Rectal smooth muscle tissue (tissue), 1 donor: ENCODE results near the gene ADARB2.

ENCODE experiments used
- H3K27ac ChIP-seq: one replicate; pipeline ENCODE4 v1.7.0; 2013; ENCODE audit warnings: low read depth, low read length, inconsistent platforms
- H3K27me3 ChIP-seq: one replicate; pipeline ENCODE4 v1.7.0; 2013; ENCODE audit warnings: low read length; ENCODE audit not compliant: control insufficient read depth, insufficient read depth
- H3K36me3 ChIP-seq: one replicate; pipeline ENCODE4 v1.7.0; 2013; ENCODE audit warnings: low read length; ENCODE audit not compliant: control insufficient read depth, insufficient read depth
- H3K4me1 ChIP-seq: one replicate; pipeline ENCODE4 v1.7.0; 2013; ENCODE audit warnings: low read length; ENCODE audit not compliant: control insufficient read depth, insufficient read depth
- H3K4me3 ChIP-seq: one replicate; pipeline ENCODE4 v1.7.0; 2013; ENCODE audit warnings: low read length
- H3K9ac ChIP-seq: one replicate; pipeline ENCODE4 v1.7.0; 2013; ENCODE audit warnings: low read length

The ADARB2 gene

GRCh38 chr10:1244493-1244892 lies 492.8 kb downstream of the ADARB2 start:
- no peak overlapping the region for H3K27ac ChIP-seq
- no peak overlapping the region for H3K9ac ChIP-seq
- peaks cover 10% of the 10 kb centered on the region for H3K27me3 ChIP-seq
- H3K4me3 ChIP-seq: no peak overlapping the region
- H3K36me3 ChIP-seq: no peaks in the 10 kb centered on the region
- H3K4me1 ChIP-seq: no peaks in the 10 kb centered on the region

- Histone ChIP-seq H3K9ac (no peak overlapping the region), H3K27ac (no peak overlapping the region), H3K4me3 (no peak overlapping the region), H3K27me3 (peaks cover 10% of the 10 kb centered on the region), H3K4me1 (no peaks in the 10 kb centered on the region), H3K36me3 (no peaks in the 10 kb centered on the region)
These were observed 493.7 kb downstream of the ADARB2 start for GRCh38 chr10:1243486-1244234.

GRCh38 chr10:1242975-1243374 lies 494.4 kb downstream of the ADARB2 start:
- Histone ChIP-seq H3K27ac (no peak overlapping the region), H3K4me1 (no peaks in the 10 kb centered on the region), H3K36me3 (no peaks in the 10 kb centered on the region), H3K4me3 (no peak overlapping the region), H3K9ac (no peak overlapping the region), H3K27me3 (peaks cover 10% of the 10 kb centered on the region)

DNA sequence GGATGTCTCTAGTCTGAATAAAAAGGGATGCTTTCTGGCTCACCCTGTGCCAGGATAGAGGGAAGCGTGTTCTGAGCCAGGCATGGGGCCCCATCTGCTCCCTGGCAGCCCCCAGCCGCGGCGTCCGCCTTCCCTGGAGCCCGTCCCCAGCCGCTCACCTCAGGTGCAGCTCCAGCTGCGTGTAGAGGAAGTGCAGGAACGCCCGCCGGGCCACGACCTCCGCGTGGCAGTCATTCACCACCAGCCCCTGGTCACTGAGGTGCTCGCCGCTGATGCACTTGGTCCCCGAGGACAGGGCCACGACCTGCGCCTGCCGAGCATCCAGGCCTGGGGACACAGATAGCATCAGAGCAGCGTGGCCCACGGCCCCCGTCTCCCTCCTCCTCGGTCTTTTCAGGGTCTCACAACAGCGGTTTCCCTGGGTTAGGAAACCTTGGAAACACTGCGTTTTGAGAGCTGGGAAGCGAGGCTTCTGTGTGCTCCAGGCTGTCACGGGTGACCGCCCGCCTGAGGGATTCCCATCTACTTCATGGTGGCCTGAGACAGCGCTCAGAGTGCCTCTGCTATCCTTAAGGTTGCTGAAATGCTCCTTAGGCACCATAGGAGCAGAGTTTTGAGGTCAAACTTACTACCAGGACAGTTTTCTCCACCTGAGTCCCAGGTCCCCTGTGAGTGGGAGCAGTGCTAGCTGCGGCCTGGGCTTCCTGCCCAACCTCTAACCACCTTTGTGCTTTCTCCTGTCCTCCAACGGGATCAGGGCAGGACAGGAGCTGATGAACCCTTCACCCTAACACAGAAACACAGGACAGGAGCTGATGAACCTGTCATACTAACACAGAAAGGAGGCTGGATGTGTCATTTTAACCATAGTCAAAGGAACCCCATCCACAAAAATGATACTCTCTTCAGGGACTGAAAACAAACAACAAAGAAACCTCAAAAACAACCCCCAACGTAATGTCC lies 495.1 kb downstream of the ADARB2 start:
- Histone ChIP-seq H3K4me3 (no peak overlapping the region), H3K9ac (no peak overlapping the region), H3K4me1 (no peaks in the 10 kb centered on the region), H3K27me3 (peaks cover 10% of the 10 kb centered on the region), H3K27ac (no peak overlapping the region), H3K36me3 (no peaks in the 10 kb centered on the region)

GRCh38 chr10:1241322-1241890 lies 495.9 kb downstream of the ADARB2 start:
- Histone ChIP-seq H3K4me3 (no peak overlapping the region), H3K9ac (no peak overlapping the region), H3K27ac (no peak overlapping the region), H3K36me3 (no peaks in the 10 kb centered on the region), H3K4me1 (no peaks in the 10 kb centered on the region), H3K27me3 (peaks cover 10% of the 10 kb centered on the region)

- no peak overlapping the region for H3K27ac ChIP-seq
- H3K4me3 ChIP-seq: no peak overlapping the region
These were observed 497.0 kb downstream of the ADARB2 start for GRCh38 chr10:1240341-1240775.

GRCh38 chr10:1233031-1233430 lies 504.3 kb downstream of the ADARB2 start:
- Histone ChIP-seq H3K27ac (no peak overlapping the region), H3K27me3 (no peaks in the 10 kb centered on the region), H3K9ac (no peak overlapping the region), H3K4me1 (no peaks in the 10 kb centered on the region), H3K36me3 (no peaks in the 10 kb centered on the region), H3K4me3 (no peak overlapping the region)

More at GRCh38 chr10:1240341-1240775, 497.0 kb downstream of the ADARB2 start:
- Histone ChIP-seq H3K9ac (no peak overlapping the region), H3K27me3 (peaks cover 10% of the 10 kb centered on the region), H3K4me1 (no peaks in the 10 kb centered on the region), H3K36me3 (no peaks in the 10 kb centered on the region)

GRCh38 chr10:1232164-1232911 lies 505.0 kb downstream of the ADARB2 start:
- no peak overlapping the region for H3K9ac ChIP-seq
- H3K27me3 ChIP-seq: no peaks in the 10 kb centered on the region
- H3K4me3 ChIP-seq: no peak overlapping the region
- no peak overlapping the region for H3K27ac ChIP-seq
- no peaks in the 10 kb centered on the region for H3K4me1 ChIP-seq
- H3K36me3 ChIP-seq: no peaks in the 10 kb centered on the region

DNA sequence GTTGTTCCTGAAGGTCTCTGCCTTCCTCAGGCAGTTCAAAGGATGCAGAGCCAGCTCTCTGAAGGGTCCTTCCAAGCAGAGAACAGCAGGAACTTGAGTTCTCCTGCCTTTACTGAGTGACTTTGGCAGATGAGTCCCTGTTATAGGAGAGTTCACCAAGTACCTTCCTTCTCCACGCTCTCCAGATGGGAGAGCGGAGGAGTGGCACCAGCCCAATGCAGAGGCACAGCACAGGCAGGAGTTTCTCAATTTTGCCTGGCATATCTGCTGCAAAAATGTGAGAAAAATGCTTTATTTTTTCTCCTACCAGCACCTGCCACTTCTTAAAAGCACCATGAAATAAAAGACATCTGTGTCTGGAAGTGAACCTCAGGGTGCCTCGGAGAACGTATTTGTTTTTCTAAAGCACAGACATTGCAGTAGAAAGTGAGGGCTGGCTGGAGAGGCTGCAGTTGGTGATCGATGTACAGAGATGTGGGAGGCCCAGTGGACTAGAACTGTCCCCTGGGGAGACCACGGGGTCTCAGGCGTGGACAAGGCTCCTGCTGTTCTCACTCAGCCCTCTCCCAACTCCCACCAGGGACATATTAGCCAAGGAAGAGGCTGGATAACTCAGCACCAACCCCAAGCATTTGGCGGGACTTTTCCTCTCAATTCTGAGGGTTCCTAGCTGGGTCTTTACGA lies 506.6 kb downstream of the ADARB2 start:
- Histone ChIP-seq H3K36me3 (no peaks in the 10 kb centered on the region), H3K27me3 (no peaks in the 10 kb centered on the region), H3K4me1 (no peaks in the 10 kb centered on the region), H3K27ac (no peak overlapping the region), H3K9ac (no peak overlapping the region), H3K4me3 (no peak overlapping the region)

DNA sequence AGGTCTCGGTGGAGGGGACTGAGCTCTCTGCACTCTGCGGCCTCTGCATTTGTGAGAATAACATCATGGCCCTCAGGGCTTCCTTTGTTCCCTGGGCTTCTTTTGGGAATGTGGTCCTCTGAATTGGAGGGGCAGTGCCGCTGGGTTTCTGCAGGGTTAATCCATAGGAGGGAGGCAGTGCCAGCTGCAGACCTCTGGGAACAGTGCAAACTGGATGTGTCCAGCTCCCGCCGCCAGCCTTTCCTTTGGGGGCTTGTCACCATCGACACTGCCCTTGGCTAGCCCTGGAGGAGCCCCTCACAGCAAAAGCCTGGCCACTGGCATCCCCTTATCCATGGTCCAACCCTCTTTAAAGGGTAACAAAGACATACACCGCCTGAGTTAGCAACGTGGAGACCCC lies 507.2 kb downstream of the ADARB2 start:
- Histone ChIP-seq H3K27ac (no peak overlapping the region), H3K36me3 (no peaks in the 10 kb centered on the region), H3K9ac (no peak overlapping the region), H3K4me1 (no peaks in the 10 kb centered on the region), H3K27me3 (no peaks in the 10 kb centered on the region), H3K4me3 (no peak overlapping the region)

GRCh38 chr10:1229574-1229973 lies 507.8 kb downstream of the ADARB2 start:
- Histone ChIP-seq H3K27ac (no peak overlapping the region), H3K9ac (no peak overlapping the region), H3K4me1 (no peaks in the 10 kb centered on the region), H3K36me3 (no peaks in the 10 kb centered on the region), H3K27me3 (no peaks in the 10 kb centered on the region), H3K4me3 (no peak overlapping the region)
